ENCODE measurements around the gene FBLN2. TPM values are rescaled to one million over a fixed set of nuclear protein-coding genes. Genes with fewer than 3 reads are reported as not detected.

The FBLN2 gene
- total RNA-seq, 1 experiment from 2014 or later = 0.39 TPM

- CTCF ChIA-PET = interaction anchor here (1.0 kb wide), 1 partner anchor 79 kb away, joined by 3 read pairs; no protein-coding TSS in a partner anchor
- intact Hi-C loops (cut with micrococcal nuclease) = no loop called here
- Histone ChIP-seq H3K4me3 (replicated peaks in 1 of 2; ENCODE audit: low read depth in 1 of 2, low read length in 2 of 2) (no peak overlapping the region), H3K27me3 (ENCODE audit: insufficient read depth, low read length) (no peaks in the 10 kb centered on the region), H3K4me2 (ENCODE audit: low read length) (no peak overlapping the region), H2AFZ (ENCODE audit: low read depth, low read length, poor library complexity, severe bottlenecking) (no peak overlapping the region), H3K4me1 (ENCODE audit: control insufficient read depth in 1 of 2, insufficient read depth in 2 of 2, low read length in 2 of 2) (peaks cover 0 to 9% of the 10 kb centered on the region in 2 experiments; a peak in 1 of 4 replicates), H3K27ac (ENCODE audit: low read depth, low read length) (no peak overlapping the region), H4K20me1 (ENCODE audit: insufficient read depth) (no peaks in the 10 kb centered on the region), H3K9me3 (ENCODE audit: control insufficient read depth in 1 of 2, insufficient read depth in 1 of 2, low read depth in 1 of 2, low read length in 2 of 2) (no peaks in the 10 kb centered on the region), H3K36me3 (ENCODE audit: control insufficient read depth in 1 of 2, insufficient read depth in 2 of 2, low read length in 2 of 2) (no peaks in the 10 kb centered on the region), H3K9me2 (ENCODE audit: insufficient read depth) (no peaks in the 10 kb centered on the region), H3K79me2 (ENCODE audit: insufficient read depth, low read length) (no peaks in the 10 kb centered on the region), H3K9ac (ENCODE audit: low read length) (no peak overlapping the region)
- TF ChIP-seq POLR2AphosphoS5 (IDR thresholded peaks at IDR 0.05; ENCODE audit: low read depth, low read length) = no peak
- TF ChIP-seq MAX (IDR thresholded peaks at IDR 0.05) = no peak
- no peak for TF ChIP-seq POLR2A (IDR thresholded peaks at IDR 0.05; ENCODE audit: borderline replicate concordance, extremely low read depth, insufficient read depth, insufficient read length)
- no peak for TF ChIP-seq ZNF274 (IDR thresholded peaks at IDR 0.05; ENCODE audit: low read depth, low read length)
- no peak for TF ChIP-seq ZBTB33 (IDR thresholded peaks at IDR 0.05; ENCODE audit: extremely low read depth, insufficient replicate concordance, low read length)
- no peak for TF ChIP-seq EZH2phosphoT487 (IDR thresholded peaks at IDR 0.05; ENCODE audit: borderline replicate concordance)
- TF ChIP-seq RAD21 (IDR thresholded peaks at IDR 0.05; ENCODE audit: low read depth) = no peak
- no peak for TF ChIP-seq SRF (IDR thresholded peaks at IDR 0.05; ENCODE audit: low read depth)
- no peak for TF ChIP-seq CEBPB (IDR thresholded peaks at IDR 0.05; ENCODE audit: low read depth)
- no peak for TF ChIP-seq CBX3 (IDR thresholded peaks at IDR 0.05; ENCODE audit: low read depth)
- TF ChIP-seq JUND (IDR thresholded peaks at IDR 0.05) = no peak
- no peak for TF ChIP-seq SIN3A (IDR thresholded peaks at IDR 0.05; ENCODE audit: low read depth)
- no peak for TF ChIP-seq YY1 (IDR thresholded peaks at IDR 0.05; ENCODE audit: extremely low read depth, insufficient replicate concordance, low read depth, low read length)
- TF ChIP-seq REST (IDR thresholded peaks at IDR 0.05; ENCODE audit: low read depth) = no peak
- no peak for TF ChIP-seq SP1 (IDR thresholded peaks at IDR 0.05; ENCODE audit: low read depth)
- no peak for TF ChIP-seq ELF1 (IDR thresholded peaks at IDR 0.05; ENCODE audit: borderline replicate concordance, low read depth)
- no peak for TF ChIP-seq TCF7L2 (IDR thresholded peaks at IDR 0.05; ENCODE audit: borderline replicate concordance, extremely low read depth, insufficient read depth, insufficient read length)
- no peak for TF ChIP-seq ZFX (IDR thresholded peaks at IDR 0.05)
- TF ChIP-seq CTCF (IDR thresholded peaks at IDR 0.05 in 2 of 3, conservative IDR thresholded peaks at IDR 0.05 in 1 of 3; ENCODE audit: borderline replicate concordance in 1 of 3, insufficient read depth in 1 of 3, low read depth in 2 of 3, low read length in 2 of 3) = no peak
- BruUV-seq (replicated peaks) = no TSS peak
- DNase-seq (ENCODE audit: low read depth, low spot score) (no peak), ATAC-seq (0 out of 2 replicates have a peak, but pooled peaks have one; percentile 13)
- RAD21 ChIA-PET (ENCODE audit: low non-redundant PET in 1 of 2, low total read pairs in 2 of 2, uncharacterized antibody in 2 of 2, unreplicated experiment in 2 of 2) = no interaction called here
- POLR2A ChIA-PET = no interaction called here
Observed at GRCh38 chr3:13569641-13570390, 20.9 kb downstream of the FBLN2 start.

All from HCT116 (cell line).